Osteocyte (in vitro differentiated cells): ENCODE measurements around the gene ZNF609. TPM values are rescaled to one million over a fixed set of nuclear protein-coding genes. Genes with fewer than 3 reads are reported as not detected.

Experiments
- DNase-seq: peaks from one replicate; pipeline ENCODE4 v3.0.0; 2021; ENCODE audit warnings: mixed read lengths; ENCODE audit not compliant: unreplicated experiment; ENCODE audit errors: extremely low spot score
- H3K27ac Mint-ChIP-seq: one replicate; pipeline ENCODE4 v1.8.0; 2021; ENCODE audit warnings: mild to moderate bottlenecking, mixed read lengths; ENCODE audit not compliant: unreplicated experiment
- H3K27me3 Mint-ChIP-seq: one replicate; pipeline ENCODE4 v1.8.0; 2021; ENCODE audit warnings: mixed read lengths; ENCODE audit not compliant: unreplicated experiment
- H3K36me3 Mint-ChIP-seq: one replicate; pipeline ENCODE4 v1.8.0; 2021; ENCODE audit warnings: mixed read lengths; ENCODE audit not compliant: unreplicated experiment
- H3K4me1 Mint-ChIP-seq: one replicate; pipeline ENCODE4 v1.8.0; 2021; ENCODE audit warnings: mixed read lengths; ENCODE audit not compliant: unreplicated experiment
- H3K4me3 Mint-ChIP-seq: one replicate; pipeline ENCODE4 v1.8.0; 2021; ENCODE audit warnings: mild to moderate bottlenecking, moderate library complexity, mixed read lengths; ENCODE audit not compliant: unreplicated experiment
- H3K9me3 Mint-ChIP-seq: one replicate; pipeline ENCODE4 v1.8.0; 2021; ENCODE audit warnings: mixed read lengths; ENCODE audit not compliant: unreplicated experiment
- CTCF ChIP-seq: fragments of 200-600 bp; sonication (generic); IDR thresholded peaks from 2 replicates; pipeline ENCODE4 v1.5.0; 2021; ENCODE audit warnings: antibody characterized with exemption, mild to moderate bottlenecking, moderate library complexity
- total RNA-seq: library from RNA; stranded (reverse); gene quantifications from 2 replicates; pipeline ENCODE4 v1.2.1, GENCODE V29; 2021

The ZNF609 gene
- total RNA-seq, 1 donor from 2014 or later: 31.7 TPM

GRCh38 chr15:64678126-64678819 is 217.9 kb downstream of the ZNF609 start:
- no peak for TF ChIP-seq CTCF
- Mint-ChIP-seq H3K27me3 (no peaks in the 10 kb centered on the region), H3K9me3 (no peaks in the 10 kb centered on the region), H3K27ac (no peak overlapping the region), H3K4me3 (no peak overlapping the region), H3K36me3 (peaks cover 48% of the 10 kb centered on the region), H3K4me1 (no peaks in the 10 kb centered on the region)
- no peak for DNase-seq

GRCh38 chr15:64680097-64680496 is 219.7 kb downstream of the ZNF609 start:
- no peak for DNase-seq
- Mint-ChIP-seq H3K27me3 (no peaks in the 10 kb centered on the region), H3K9me3 (no peaks in the 10 kb centered on the region), H3K36me3 (peaks cover 47% of the 10 kb centered on the region), H3K4me3 (no peak overlapping the region), H3K4me1 (no peaks in the 10 kb centered on the region), H3K27ac (no peak overlapping the region)
- TF ChIP-seq CTCF: no peak

DNA sequence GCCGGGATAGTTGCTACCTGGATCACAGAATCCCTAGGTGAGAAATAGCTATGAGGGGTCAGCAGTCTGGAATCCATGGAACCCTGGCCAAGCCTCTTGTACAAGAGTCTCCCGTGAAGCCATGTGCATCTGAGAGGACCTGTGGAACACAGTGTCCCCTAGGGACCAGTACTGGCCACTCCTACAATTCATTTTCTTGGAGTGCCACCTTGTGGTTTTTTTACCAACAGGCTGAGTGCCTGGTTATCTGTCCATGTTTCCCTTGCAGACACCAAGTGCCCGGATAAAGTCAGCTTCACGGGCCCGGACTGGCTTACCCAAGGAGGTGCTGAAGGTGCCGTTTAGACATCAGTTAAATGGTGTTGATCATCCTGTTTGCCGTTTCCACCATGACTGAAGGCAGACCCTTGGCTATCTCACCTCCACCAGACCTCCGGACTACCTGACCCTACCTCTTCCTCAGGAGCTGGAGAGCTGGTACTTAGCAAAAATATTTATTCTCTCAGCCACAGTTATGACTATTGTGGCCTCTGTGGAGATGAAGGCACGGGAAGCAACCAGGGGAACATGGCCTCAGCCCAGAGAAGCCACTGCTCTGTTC is 221.1 kb downstream of the ZNF609 start:
- TF ChIP-seq CTCF: peak; percentile 58
- Mint-ChIP-seq H3K4me3 (no peak overlapping the region), H3K27ac (no peak overlapping the region), H3K9me3 (no peaks in the 10 kb centered on the region), H3K36me3 (peaks cover 41% of the 10 kb centered on the region), H3K4me1 (no peaks in the 10 kb centered on the region), H3K27me3 (no peaks in the 10 kb centered on the region)
- no peak for DNase-seq

DNA sequence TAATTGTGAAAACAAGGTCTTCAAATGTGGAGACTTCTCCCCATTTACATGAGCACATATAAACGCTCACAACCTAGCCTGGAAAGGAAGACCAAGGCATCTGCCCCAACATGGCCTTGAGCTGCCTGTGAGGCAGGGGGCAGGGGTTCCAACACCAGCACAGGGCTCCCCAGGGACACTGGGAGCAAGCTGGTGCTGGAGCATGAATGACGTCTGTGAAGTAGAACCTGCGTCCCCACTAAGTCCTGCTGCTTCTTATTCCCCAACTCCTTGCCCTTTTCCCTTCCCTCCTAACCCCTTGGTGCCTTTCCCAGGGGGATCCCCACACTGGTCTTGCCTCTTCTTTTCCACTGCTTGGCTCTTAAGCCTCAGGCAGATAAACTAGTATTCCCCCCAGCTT is 221.9 kb downstream of the ZNF609 start:
- Mint-ChIP-seq H3K4me3 (no peak overlapping the region), H3K27ac (peak overlapping the region; percentile 41), H3K9me3 (no peaks in the 10 kb centered on the region), H3K4me1 (no peaks in the 10 kb centered on the region), H3K36me3 (peaks cover 41% of the 10 kb centered on the region), H3K27me3 (no peaks in the 10 kb centered on the region)
- no peak for DNase-seq
- no peak for TF ChIP-seq CTCF

- Mint-ChIP-seq H3K4me1 (no peaks in the 10 kb centered on the region), H3K4me3 (no peak overlapping the region), H3K27me3 (no peaks in the 10 kb centered on the region), H3K36me3 (peaks cover 45% of the 10 kb centered on the region), H3K9me3 (no peaks in the 10 kb centered on the region), H3K27ac (no peak overlapping the region)
- no peak for TF ChIP-seq CTCF
- DNase-seq: no peak
These were observed 223.0 kb downstream of the ZNF609 start for GRCh38 chr15:64683378-64683777.
